M059J (cell line): ENCODE data around the gene LMAN2. TPM values are rescaled to one million over a fixed set of nuclear protein-coding genes. Genes with fewer than 3 reads are reported as not detected.

Experiments
- DNase-seq: peaks from one replicate; pipeline ENCODE4 v3.0.0-alpha.2; 2012; ENCODE audit warnings: low read depth
- total RNA-seq: library from RNA; depleted of rRNA; stranded (reverse); fragments of >200 nt; shearing (Covaris generic); gene quantifications from 2 replicates; pipeline ENCODE4 v1.2.3, GENCODE V29; 2014; rRNA removed

The LMAN2 gene
- total RNA-seq, 1 experiment from 2014 or later: 443 TPM

DNA sequence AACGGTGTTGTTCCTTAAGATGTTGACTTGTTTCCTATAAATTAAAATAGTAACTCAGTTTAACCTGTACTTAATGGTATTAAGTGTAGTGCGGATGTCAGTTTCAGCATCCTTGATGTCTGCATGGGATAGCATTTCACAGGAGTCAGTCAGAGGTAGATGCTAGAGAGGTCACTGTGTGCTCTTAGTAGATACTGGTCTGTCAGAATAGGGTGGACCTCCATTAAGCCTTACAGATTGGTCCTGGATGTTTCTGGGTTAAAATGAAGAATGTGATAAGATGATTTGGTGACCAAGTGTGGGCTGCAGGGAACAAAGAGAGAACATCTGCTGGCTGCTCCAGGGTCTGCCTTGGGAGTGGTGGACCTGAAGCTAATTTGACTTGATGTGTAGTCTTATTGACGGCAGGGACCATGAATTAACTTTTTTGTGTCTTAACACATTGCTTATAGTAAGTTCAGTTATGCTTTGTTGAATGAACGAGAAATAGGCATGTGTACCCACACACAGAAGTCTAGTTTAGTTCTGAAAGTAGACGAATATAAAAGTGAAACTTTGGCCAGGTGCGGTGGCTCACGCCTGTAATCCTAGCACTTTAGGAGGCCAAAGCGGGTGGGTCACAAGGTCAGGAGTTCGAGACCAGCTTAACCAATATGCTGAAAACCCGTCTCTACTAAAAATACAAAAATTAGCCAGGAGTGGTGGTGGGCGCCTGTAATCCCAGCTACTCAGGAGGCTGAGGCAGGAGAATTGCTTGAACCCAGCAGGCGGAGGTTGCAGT lies 60.5 kb downstream of the LMAN2 start:
- no peak for DNase-seq

DNA sequence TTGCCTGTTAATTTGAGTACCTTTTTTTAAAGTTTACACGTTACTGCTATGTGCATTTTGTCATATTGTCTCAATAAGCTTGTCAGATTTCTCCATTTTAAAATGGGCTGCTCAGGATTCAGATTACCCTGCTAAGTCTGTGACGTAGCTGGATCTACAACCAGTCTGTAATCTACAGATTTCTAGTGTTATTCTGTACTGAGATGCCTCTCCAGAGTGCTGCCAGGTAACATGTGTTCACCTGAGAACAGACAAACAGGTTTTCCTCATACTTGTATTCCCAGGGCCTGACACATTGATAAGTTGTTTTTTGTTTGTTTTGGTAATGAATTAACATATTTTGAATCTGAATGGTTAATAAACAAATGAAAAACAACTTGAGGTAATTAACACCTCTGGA lies 63.3 kb downstream of the LMAN2 start:
- no peak for DNase-seq

Other genes with a start within 250 kb of the LMAN2 start
- gene NSD1, start 217.9 kb downstream of the LMAN2 start, total RNA-seq: 17.7 and 36.8 TPM in 2 replicates
- 8.2 and 17.0 TPM in 2 replicates for gene RAB24, start 47.9 kb downstream of the LMAN2 start, total RNA-seq
- 238 and 249 TPM in 2 replicates for gene PRELID1, start 47.9 kb downstream of the LMAN2 start, total RNA-seq
- 29.7 and 36.1 TPM in 2 replicates for gene MXD3, start 39.8 kb downstream of the LMAN2 start, total RNA-seq
- gene RGS14, start 6.3 kb upstream of the LMAN2 start, total RNA-seq: 9.8 and 11.5 TPM in 2 replicates
- 0.02 TPM in 1 of 2 replicates, not detected in the other for gene SLC34A1, start 32.8 kb upstream of the LMAN2 start, total RNA-seq
- gene PFN3, start 49.0 kb upstream of the LMAN2 start, total RNA-seq: not detected in 2 replicates
- 1.7 and 2.4 TPM in 2 replicates for gene F12, start 57.9 kb upstream of the LMAN2 start, total RNA-seq
- gene GRK6, start 75.0 kb upstream of the LMAN2 start, total RNA-seq: 20.2 and 37.3 TPM in 2 replicates
- gene PRR7, start 95.1 kb upstream of the LMAN2 start, total RNA-seq: 24.8 and 44.4 TPM in 2 replicates
- gene DBN1, start 122.0 kb upstream of the LMAN2 start, total RNA-seq: 73.0 and 121 TPM in 2 replicates
- gene PDLIM7, start 145.9 kb upstream of the LMAN2 start, total RNA-seq: 172 and 230 TPM in 2 replicates
- 2.2 and 6.7 TPM in 2 replicates for gene DOK3, start 158.2 kb upstream of the LMAN2 start, total RNA-seq
- gene DDX41, start 165.3 kb upstream of the LMAN2 start, total RNA-seq: 66.0 and 103 TPM in 2 replicates
- gene FAM193B, start 202.9 kb upstream of the LMAN2 start, total RNA-seq: 5.9 and 10.6 TPM in 2 replicates
- gene TMED9, start 240.5 kb upstream of the LMAN2 start, total RNA-seq: 179 and 205 TPM in 2 replicates
- gene B4GALT7, start 248.5 kb upstream of the LMAN2 start, total RNA-seq: 37.1 and 43.0 TPM in 2 replicates